ENCODE results near the gene CYBB.
A peak's percentile ranks its signal among the peaks of the same experiment; 100 is the strongest.
"Not testable (repeated sequence)": the region's sequence is repeated elsewhere in the genome, so short reads cannot be mapped to it uniquely, and the experiment has no call there.

CYBB gene

GRCh38 chrX:37779857-37780256 is at the start of gene CYBB:
CYBB (plus strand) TSS chrX:37780059; CDS start chrX:37780078, 19 bp downstream.
- no peak for DNase-seq

GRCh38 chrX:37745354-37745753 is 34.5 kb upstream of the CYBB start:
- peak; percentile 55 for DNase-seq

- no peak for DNase-seq
Observed at GRCh38 chrX:37745835-37746217, 34.0 kb upstream of the CYBB start.

- no peak for DNase-seq
Observed at GRCh38 chrX:37746218-37746941, 33.5 kb upstream of the CYBB start.

- DNase-seq: no peak
Observed at GRCh38 chrX:37746951-37747350, 32.9 kb upstream of the CYBB start.

GRCh38 chrX:37752281-37752680 is 27.6 kb upstream of the CYBB start:
- DNase-seq: no peak

GRCh38 chrX:37752936-37753335 is 26.9 kb upstream of the CYBB start:
- no peak for DNase-seq

GRCh38 chrX:37753384-37753783 is 26.5 kb upstream of the CYBB start:
- no peak for DNase-seq

- no peak for DNase-seq
Observed at GRCh38 chrX:37754516-37754915, 25.3 kb upstream of the CYBB start.

GRCh38 chrX:37755025-37755424 is 24.8 kb upstream of the CYBB start:
- no peak for DNase-seq

- no peak for DNase-seq
Observed at GRCh38 chrX:37757082-37757481, 22.8 kb upstream of the CYBB start.

GRCh38 chrX:37759351-37759750 is 20.5 kb upstream of the CYBB start:
- no peak for DNase-seq

- no peak for DNase-seq
Observed at GRCh38 chrX:37759878-37760418, 19.9 kb upstream of the CYBB start.

GRCh38 chrX:37763400-37763799 is 16.5 kb upstream of the CYBB start:
- no peak for DNase-seq

GRCh38 chrX:37765507-37765906 is 14.4 kb upstream of the CYBB start:
- DNase-seq: no peak

GRCh38 chrX:37767430-37767829 is 12.4 kb upstream of the CYBB start:
- DNase-seq: no peak

GRCh38 chrX:37768866-37769265 is 11.0 kb upstream of the CYBB start:
- not testable (repeated sequence) for DNase-seq

- no peak for DNase-seq
Observed at GRCh38 chrX:37776283-37776986, 3.4 kb upstream of the CYBB start.

GRCh38 chrX:37776987-37777325 is 2.9 kb upstream of the CYBB start:
- DNase-seq: no peak

GRCh38 chrX:37781081-37781480 is 1.2 kb downstream of the CYBB start:
- no peak for DNase-seq

GRCh38 chrX:37781814-37782213 is 2.0 kb downstream of the CYBB start:
- DNase-seq: no peak

- no peak for DNase-seq
Observed at GRCh38 chrX:37782359-37782758, 2.5 kb downstream of the CYBB start.

GRCh38 chrX:37783305-37783704 is 3.4 kb downstream of the CYBB start:
- DNase-seq: no peak

GRCh38 chrX:37785569-37785968 is 5.7 kb downstream of the CYBB start:
- no peak for DNase-seq

Data from activated effector memory CD4-positive, alpha-beta T cell treated with Interleukin-2 at 50 U/mL for 16 hours (primary cell).